Adrenal gland (tissue), 5 donors: ENCODE data around the gene VSTM2L.

Experiments used
- POLR2A ChIP-seq, 2 donors: fragments of 450-650 bp; IDR thresholded peaks; one replicate each; pipeline ENCODE4 v1.6.1; 2017; ENCODE audit warnings: antibody characterized with exemption in 2 of 2, mild to moderate bottlenecking in 2 of 2, moderate library complexity in 1 of 2
- TF ChIP-seq, protein P1 (sequence below), 6 experiments: fragments of 450-650 bp in 4 of 6; fragments of 200-600 bp in 2 of 6; sonication (generic) in 1 of 6; IDR thresholded peaks; 1 replicate in 5 of 6; 2 replicates in 1 of 6; pipeline versions ENCODE4 v1.5.1 to v1.8.0; 2016 to 2021; ENCODE audit warnings: antibody characterized with exemption in 6 of 6, mild to moderate bottlenecking in 2 of 6, moderate library complexity in 1 of 6
- donor health status: DM: no; HTN: no; CAD: no.

DNA sequence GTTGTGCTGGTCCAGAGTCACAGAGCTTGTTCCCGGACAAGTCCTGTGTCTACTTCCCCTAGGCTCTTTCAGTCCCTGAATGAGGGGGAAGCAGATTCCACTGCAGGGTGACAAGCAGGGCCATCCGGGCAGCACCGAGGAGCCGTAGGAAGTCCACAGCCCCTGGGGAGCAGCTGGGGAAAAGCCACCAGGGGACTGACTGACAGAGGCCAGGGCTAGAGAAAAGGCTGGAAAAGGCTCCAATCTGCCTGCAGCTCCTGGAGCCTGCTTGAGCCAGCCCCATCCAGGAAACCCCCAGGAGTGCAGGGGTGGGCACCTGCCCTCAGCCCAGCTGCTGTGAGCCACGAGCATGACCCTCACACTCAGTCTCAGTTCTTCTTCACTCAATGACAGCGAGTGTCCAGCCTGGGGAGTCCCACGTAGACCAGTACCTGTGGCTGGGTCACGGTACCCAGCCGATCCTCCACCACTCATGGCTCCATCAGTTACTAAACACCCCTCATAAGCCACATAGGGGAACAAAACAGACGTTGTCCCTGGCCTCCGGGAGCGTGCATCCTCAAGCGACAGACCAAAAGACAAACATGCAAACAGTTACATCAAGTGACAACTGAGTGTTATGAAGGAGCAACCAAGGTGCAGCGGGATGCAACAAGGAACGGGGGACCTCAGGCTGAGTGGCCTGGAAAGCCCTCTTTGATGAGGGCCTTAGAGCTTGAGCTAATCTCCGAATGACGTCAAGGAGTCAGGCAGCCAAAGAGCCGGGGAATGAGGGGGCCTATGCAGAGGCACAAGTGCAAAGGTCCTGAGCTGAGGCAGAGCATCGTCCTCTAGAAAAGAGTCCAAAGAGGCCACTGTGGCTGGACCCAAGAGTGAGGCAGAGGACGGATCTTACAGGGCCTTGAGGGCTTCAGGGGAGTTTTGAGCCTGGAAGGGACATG lies 24.8 kb upstream of the VSTM2L start:
- no peak for TF ChIP-seq POLR2A (IDR thresholded peaks at IDR 0.05)
- TF ChIP-seq, protein P1, sequence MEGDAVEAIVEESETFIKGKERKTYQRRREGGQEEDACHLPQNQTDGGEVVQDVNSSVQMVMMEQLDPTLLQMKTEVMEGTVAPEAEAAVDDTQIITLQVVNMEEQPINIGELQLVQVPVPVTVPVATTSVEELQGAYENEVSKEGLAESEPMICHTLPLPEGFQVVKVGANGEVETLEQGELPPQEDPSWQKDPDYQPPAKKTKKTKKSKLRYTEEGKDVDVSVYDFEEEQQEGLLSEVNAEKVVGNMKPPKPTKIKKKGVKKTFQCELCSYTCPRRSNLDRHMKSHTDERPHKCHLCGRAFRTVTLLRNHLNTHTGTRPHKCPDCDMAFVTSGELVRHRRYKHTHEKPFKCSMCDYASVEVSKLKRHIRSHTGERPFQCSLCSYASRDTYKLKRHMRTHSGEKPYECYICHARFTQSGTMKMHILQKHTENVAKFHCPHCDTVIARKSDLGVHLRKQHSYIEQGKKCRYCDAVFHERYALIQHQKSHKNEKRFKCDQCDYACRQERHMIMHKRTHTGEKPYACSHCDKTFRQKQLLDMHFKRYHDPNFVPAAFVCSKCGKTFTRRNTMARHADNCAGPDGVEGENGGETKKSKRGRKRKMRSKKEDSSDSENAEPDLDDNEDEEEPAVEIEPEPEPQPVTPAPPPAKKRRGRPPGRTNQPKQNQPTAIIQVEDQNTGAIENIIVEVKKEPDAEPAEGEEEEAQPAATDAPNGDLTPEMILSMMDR (IDR thresholded peaks at IDR 0.05) = no peak
